GM12873 (cell line): ENCODE measurements around the gene TAPT1.

Source experiments
- TF ChIP-seq, protein P1 (sequence below): IDR thresholded peaks from 2 replicates; pipeline ENCODE4 v1.5.1; 2012; ENCODE audit warnings: low read depth, mild to moderate bottlenecking, moderate library complexity, low read length, control low read depth; ENCODE audit not compliant: insufficient read depth; ENCODE audit errors: missing control alignments

The TAPT1 gene

GRCh38 chr4:16125571-16126445 is 100.5 kb downstream of the TAPT1 start:
- TF ChIP-seq, protein P1, sequence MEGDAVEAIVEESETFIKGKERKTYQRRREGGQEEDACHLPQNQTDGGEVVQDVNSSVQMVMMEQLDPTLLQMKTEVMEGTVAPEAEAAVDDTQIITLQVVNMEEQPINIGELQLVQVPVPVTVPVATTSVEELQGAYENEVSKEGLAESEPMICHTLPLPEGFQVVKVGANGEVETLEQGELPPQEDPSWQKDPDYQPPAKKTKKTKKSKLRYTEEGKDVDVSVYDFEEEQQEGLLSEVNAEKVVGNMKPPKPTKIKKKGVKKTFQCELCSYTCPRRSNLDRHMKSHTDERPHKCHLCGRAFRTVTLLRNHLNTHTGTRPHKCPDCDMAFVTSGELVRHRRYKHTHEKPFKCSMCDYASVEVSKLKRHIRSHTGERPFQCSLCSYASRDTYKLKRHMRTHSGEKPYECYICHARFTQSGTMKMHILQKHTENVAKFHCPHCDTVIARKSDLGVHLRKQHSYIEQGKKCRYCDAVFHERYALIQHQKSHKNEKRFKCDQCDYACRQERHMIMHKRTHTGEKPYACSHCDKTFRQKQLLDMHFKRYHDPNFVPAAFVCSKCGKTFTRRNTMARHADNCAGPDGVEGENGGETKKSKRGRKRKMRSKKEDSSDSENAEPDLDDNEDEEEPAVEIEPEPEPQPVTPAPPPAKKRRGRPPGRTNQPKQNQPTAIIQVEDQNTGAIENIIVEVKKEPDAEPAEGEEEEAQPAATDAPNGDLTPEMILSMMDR, result no peak

GRCh38 chr4:16124232-16124631 is 102.0 kb downstream of the TAPT1 start:
- TF ChIP-seq, protein P1, result no peak

- TF ChIP-seq, protein P1, result no peak
Observed at GRCh38 chr4:16123356-16124084, 102.8 kb downstream of the TAPT1 start.

DNA sequence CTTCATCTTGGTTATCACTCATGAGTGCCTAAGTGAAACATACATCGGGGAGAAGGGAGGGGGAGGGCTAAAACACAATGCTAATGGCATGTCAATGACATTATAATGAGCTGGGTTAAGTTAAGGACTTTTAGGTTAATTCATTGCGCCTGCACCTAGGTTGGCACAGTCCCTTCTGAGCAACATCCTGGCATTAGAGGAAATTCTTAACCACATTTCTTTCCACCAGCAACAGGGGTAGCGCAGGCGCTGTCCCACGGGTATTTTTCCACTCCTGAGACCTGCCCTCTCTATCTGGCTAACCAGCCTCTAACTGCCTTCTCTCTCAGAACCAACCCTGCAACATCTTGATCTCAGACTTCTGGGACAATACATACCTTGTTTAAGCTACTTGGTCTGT is 103.5 kb downstream of the TAPT1 start:
- TF ChIP-seq, protein P1, result no peak

GRCh38 chr4:16122308-16122711 is 104.0 kb downstream of the TAPT1 start:
- TF ChIP-seq, protein P1, result no peak

DNA sequence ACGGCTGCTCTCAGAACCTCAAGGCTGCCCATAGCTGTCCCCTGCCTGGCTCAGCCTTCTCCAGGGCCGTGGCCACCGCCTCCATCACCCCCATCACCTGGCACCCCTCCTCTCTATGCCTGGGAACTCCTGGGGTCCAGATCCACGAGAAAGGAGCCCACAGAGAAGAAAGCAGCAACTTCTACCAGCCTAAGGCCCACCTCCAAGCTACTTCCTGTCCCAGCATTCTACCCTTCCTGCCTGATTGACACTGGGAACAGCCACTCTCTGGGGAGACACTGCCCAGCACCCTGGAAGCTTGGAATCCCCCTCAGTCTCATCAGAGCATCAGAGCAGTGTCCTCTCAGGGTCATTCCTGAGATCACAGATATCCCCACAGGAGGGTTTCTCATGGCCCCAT is 105.6 kb downstream of the TAPT1 start:
- TF ChIP-seq, protein P1, result no peak

- TF ChIP-seq, protein P1, result no peak
Observed at GRCh38 chr4:16119981-16120380, 106.3 kb downstream of the TAPT1 start.
